OCI-LY3 (cell line): Measurements from ENCODE around the gene PBRM1.

Experiments
- CTCF ChIP-seq: fragments of 200-600, 300-600 bp; sonication (generic); IDR thresholded peaks from 2 replicates; pipeline ENCODE4 v1.5.1; 2014; ENCODE audit warnings: antibody characterized with exemption, low read length, low read depth
- EZH2phosphoT487 ChIP-seq: fragments of 200-600 bp; shearing (Covaris generic); IDR thresholded peaks from 2 replicates; pipeline ENCODE4 v1.6.1; 2018; ENCODE audit warnings: antibody characterized with exemption, mixed run types, low read depth

GRCh38 chr3:52535411-52536111 is 150.2 kb downstream of the PBRM1 start:
- TF ChIP-seq CTCF = no peak
- TF ChIP-seq EZH2phosphoT487 = no peak
